GM12878 (cell line): Measurements from ENCODE around the gene PTPRN2. TPM values are rescaled to one million over a fixed set of nuclear protein-coding genes. Genes with fewer than 3 reads are reported as not detected.

Experiments
- ATAC-seq: fragments of 200-7000 bp; cut with Tn5 transposase; 3 replicates; pipeline ENCODE4 v1.9.1; 2020; ENCODE audit warnings: mild to moderate bottlenecking, moderate library complexity
- BruUV-seq: library from RNA; stranded (reverse); fragments of 400-500 nt; replicated peaks from 2 replicates; lab custom pipeline; 2021; lab: Mats Ljungman, UMichigan
- CTCF ChIA-PET: fragments of 300-600 bp; sonication (Branson Sonifier 250); formaldehyde crosslinking; extraction: SDS; loops from one replicate; lab custom pipeline; 2021; ENCODE audit warnings: inconsistent platforms; lab: Yijun Ruan, JAX
- POLR2A ChIA-PET: fragments of 350-600 bp; formaldehyde crosslinking; extraction: SDS; loops from one replicate; lab custom pipeline; 2021; ENCODE audit warnings: inconsistent platforms; lab: Charles Lee
- RAD21 ChIA-PET: fragments of 300-600 bp; sonication (Branson Sonifier 250); formaldehyde crosslinking; loops from one replicate; lab custom pipeline; 2023; ENCODE audit warnings: antibody characterized with exemption; ENCODE audit not compliant: unreplicated experiment; lab: Charles Lee
- SMC1A ChIA-PET: fragments of 300-600 bp; sonication (Branson Sonifier 250); formaldehyde crosslinking; loops from one replicate; lab custom pipeline; 2023; ENCODE audit not compliant: unreplicated experiment, uncharacterized antibody; lab: Charles Lee
- DNase-seq: peaks from one replicate; pipeline ENCODE4 v3.0.0-alpha.2; 2011; ENCODE audit warnings: low read depth, low spot score
- FAIRE-seq: peaks from 3 replicates; lab custom pipeline; 2011; peaks lifted over from hg19 to GRCh38; lab: Jason Lieb, UNC
- H2AFZ ChIP-seq: 2 replicates; pipeline ENCODE4 v1.6.0; 2011; ENCODE audit warnings: low read depth, low read length, control low read depth; ENCODE audit not compliant: control insufficient read depth
- H3K27ac ChIP-seq: 2 replicates; pipeline ENCODE4 v1.5.1; 2011; ENCODE audit warnings: control low read depth; ENCODE audit not compliant: control insufficient read depth, insufficient read depth
- H3K27me3 ChIP-seq, 2 experiments: replicated peaks in 1 of 2; 2 replicates each; pipeline versions ENCODE4 v1.6.0 to v1.6.1; 2011; ENCODE audit warnings: low read length in 1 of 2; ENCODE audit not compliant: control insufficient read depth in 2 of 2, insufficient read depth in 2 of 2
- H3K36me3 ChIP-seq, 2 experiments: 2 replicates each; pipeline ENCODE4 v1.5.1; 2011; ENCODE audit warnings: low read length in 1 of 2; ENCODE audit not compliant: control insufficient read depth in 2 of 2, insufficient read depth in 2 of 2
- H3K4me1 ChIP-seq: 2 replicates; pipeline ENCODE4 v1.6.1; 2011; ENCODE audit warnings: mild to moderate bottlenecking, low read length, moderate library complexity, mixed read lengths; ENCODE audit not compliant: control insufficient read depth, insufficient read depth
- H3K4me2 ChIP-seq: 2 replicates; pipeline ENCODE4 v1.6.0; 2011; ENCODE audit warnings: control low read depth; ENCODE audit not compliant: control insufficient read depth, insufficient read depth
- H3K4me3 ChIP-seq: fragments of 200-600 bp; sonication (generic); 2 replicates; pipeline ENCODE4 v1.5.1; 2016
- H3K79me2 ChIP-seq: 2 replicates; pipeline ENCODE4 v1.6.0; 2011; ENCODE audit warnings: low read length; ENCODE audit not compliant: control insufficient read depth, insufficient read depth
- H3K9ac ChIP-seq: 2 replicates; pipeline ENCODE4 v1.8.0; 2011; ENCODE audit warnings: low read length, control low read depth, mixed read lengths; ENCODE audit not compliant: control insufficient read depth, insufficient read depth
- H3K9me3 ChIP-seq: replicated peaks from 3 replicates; pipeline ENCODE4 v1.5.1; 2011; ENCODE audit warnings: mild to moderate bottlenecking, low read length; ENCODE audit not compliant: control insufficient read depth, insufficient read depth
- H4K20me1 ChIP-seq: 2 replicates; pipeline ENCODE4 v1.6.0; 2011; ENCODE audit not compliant: control insufficient read depth, insufficient read depth
- BRCA1 ChIP-seq: IDR thresholded peaks from 2 replicates; pipeline ENCODE4 v1.6.1; 2011; ENCODE audit warnings: low read depth, low read length, improper control_type of control experiment
- FOXM1 ChIP-seq: IDR thresholded peaks from 2 replicates; pipeline ENCODE4 v1.6.1; 2012; ENCODE audit warnings: low read depth, mild to moderate bottlenecking, inconsistent platforms, low read length, moderate library complexity
- GATAD2B ChIP-seq: fragments of 450-650 bp; conservative IDR thresholded peaks from 2 replicates; pipeline ENCODE4 v1.6.1; 2017; ENCODE audit warnings: low read depth, mild to moderate bottlenecking, moderate library complexity
- HCFC1 ChIP-seq: fragments of 150-350 bp; IDR thresholded peaks from 2 replicates; pipeline ENCODE4 v1.6.1; 2014; ENCODE audit warnings: low read length
- KAT2A ChIP-seq: conservative IDR thresholded peaks from 2 replicates; pipeline ENCODE4 v1.6.1; 2011; ENCODE audit warnings: low read depth, low read length; ENCODE audit not compliant: control insufficient read depth
- MEF2B ChIP-seq: fragments of 450-650 bp; IDR thresholded peaks from 2 replicates; pipeline ENCODE4 v1.6.1; 2018; ENCODE audit warnings: mild to moderate bottlenecking, moderate library complexity; ENCODE audit not compliant: partially characterized antibody, poor library complexity, severe bottlenecking
- NFXL1 ChIP-seq: fragments of 450-650 bp; IDR thresholded peaks from 2 replicates; pipeline ENCODE4 v1.6.1; 2017; ENCODE audit warnings: antibody characterized with exemption, mild to moderate bottlenecking, borderline replicate concordance
- RELA ChIP-seq: fragments of 450-650 bp; IDR thresholded peaks from 2 replicates; pipeline ENCODE4 v1.8.0; 2014; ENCODE audit warnings: borderline replicate concordance; ENCODE audit not compliant: partially characterized antibody
- RFX5 ChIP-seq: IDR thresholded peaks from 2 replicates; pipeline ENCODE4 v1.6.1; 2011; ENCODE audit warnings: low read depth, low read length, improper control_type of control experiment
- RUNX3 ChIP-seq: IDR thresholded peaks from 2 replicates; pipeline ENCODE4 v1.6.1; 2012; ENCODE audit warnings: low read length, inconsistent platforms
- SIN3A ChIP-seq: IDR thresholded peaks from 2 replicates; pipeline ENCODE4 v1.6.1; 2012; ENCODE audit warnings: low read depth, low read length, improper control_type of control experiment
- SREBF2 ChIP-seq: IDR thresholded peaks from 2 replicates; pipeline ENCODE4 v1.6.1; 2012; ENCODE audit warnings: mild to moderate bottlenecking, low read length
- ZNF207 ChIP-seq: fragments of 450-650 bp; IDR thresholded peaks from 2 replicates; pipeline ENCODE4 v1.6.1; 2014; ENCODE audit warnings: antibody characterized with exemption, mild to moderate bottlenecking, borderline replicate concordance
- WGBS: methylation state at CpG from one replicate; pipeline ENCODE4 v1.1.6; 2016; ENCODE audit warnings: low lambda C conversion rate; ENCODE audit not compliant: insufficient replicate concordance, insufficient coverage; ENCODE audit errors: missing lambda C conversion rate; 5-methylcytosine and 5-hydroxymethylcytosine counted together
- in situ Hi-C: fragments of 300-500 bp; cut with MboI; formaldehyde crosslinking; loops from 9 replicates; pipeline ENCODE4 v1.14.3; 2018; ENCODE audit warnings: mixed read lengths
- intact Hi-C: fragments of 100-400 bp; cut with micrococcal nuclease; formaldehyde crosslinking; loops from one replicate; pipeline ENCODE4 v1.14.2; 2022; ENCODE audit not compliant: unreplicated experiment
- polyA plus RNA-seq, 11 experiments: library from polyadenylated mRNA; depleted of rRNA in 4 of 11; unstranded in 6 of 11; stranded (reverse) in 5 of 11; fragments of >200 nt; fragmentation: Nextera tagmentation in 4 of 11; fragmentation: Illumina TruSeq in 1 of 11; extraction: Ambion mirVana in 4 of 11; extraction: Trizol in 1 of 11; gene quantifications; 1 replicate in 1 of 11; 2 replicates in 10 of 11; pipeline versions ENCODE4 v1.2.1 to v1.2.3, GENCODE V29; 2011 to 2016; ENCODE audit warnings: inconsistent platforms in 2 of 11, missing spikeins in 2 of 11, low read depth in 1 of 11
- total RNA-seq, 4 experiments: library from RNA; depleted of rRNA in 3 of 4; stranded (reverse); fragments of >200 nt in 3 of 4; fragmentation: Illumina TruSeq in 1 of 4; extraction: Trizol in 1 of 4; gene quantifications; 2 replicates each; pipeline versions ENCODE4 v1.2.1 to v1.2.3, GENCODE V29; 2013 to 2021
- TF ChIP-seq, protein P1 (sequence below): IDR thresholded peaks from 2 replicates; pipeline ENCODE4 v1.6.1; 2012; ENCODE audit warnings: mild to moderate bottlenecking, low read depth, low read length
- TF ChIP-seq, protein P2 (sequence below): IDR thresholded peaks from 2 replicates; pipeline ENCODE4 v1.6.1; 2012; ENCODE audit warnings: low read length, inconsistent platforms

PTPRN2 gene
- total and polyA plus RNA-seq, 10 of the 15 experiments (the other 5 are each of a cell fraction or from before 2014, with no cell fraction given) = 5.4 TPM; not detected in 9

DNA sequence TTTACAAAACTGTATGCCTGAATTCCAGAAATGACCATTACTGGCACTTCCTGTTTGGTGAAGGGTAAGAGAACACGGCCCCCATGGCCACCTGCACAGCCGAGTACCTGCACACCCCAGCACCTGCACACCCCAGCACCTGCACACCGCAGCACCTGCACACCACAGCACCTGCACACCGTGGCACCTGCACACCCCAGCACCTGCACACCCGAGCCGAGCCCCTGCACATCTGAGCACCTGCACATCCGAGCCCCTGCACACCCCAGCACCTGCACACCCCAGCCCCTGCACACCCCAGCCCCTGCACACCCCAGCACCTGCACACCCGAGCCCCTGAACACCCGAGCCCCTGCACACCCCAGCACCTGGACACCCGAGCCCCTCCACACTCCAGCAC lies 1007.3 kb downstream of the PTPRN2 start:
- SMC1A ChIA-PET = no interaction called here
- no peaks in the 10 kb centered on the region for H3K79me2 ChIP-seq
- no peaks in the 10 kb centered on the region for H3K27me3 ChIP-seq
- no peak overlapping the region for H3K27ac ChIP-seq
- no peak overlapping the region for H3K9ac ChIP-seq
- CTCF ChIA-PET = no interaction called here
- H3K4me1 ChIP-seq = no peaks in the 10 kb centered on the region
- H3K36me3 ChIP-seq = no peaks in the 10 kb centered on the region
- FAIRE-seq (no peak), DNase-seq (no peak), ATAC-seq (no peak)
- in situ Hi-C loops = no loop called here
- RAD21 ChIA-PET = no interaction called here
- intact Hi-C loops = no loop called here
- H2AFZ ChIP-seq = no peak overlapping the region
- no peak for TF ChIP-seq ZNF207
- no peak for TF ChIP-seq BRCA1
- no peak for TF ChIP-seq RFX5
- TF ChIP-seq SIN3A = no peak
- TF ChIP-seq GATAD2B = no peak
- TF ChIP-seq MEF2B = no peak
- no peak for TF ChIP-seq HCFC1
- TF ChIP-seq FOXM1 = no peak
- no peak for TF ChIP-seq RUNX3
- no peak overlapping the region for H3K4me2 ChIP-seq
- H3K4me3 ChIP-seq = no peak overlapping the region
- POLR2A ChIA-PET = no interaction called here
- BruUV-seq = no TSS peak
- 14% methylated on average over 4 of the region's 10 CpGs for WGBS
- no peaks in the 10 kb centered on the region for H4K20me1 ChIP-seq
- H3K9me3 ChIP-seq = no peaks in the 10 kb centered on the region; the same call in 2 of the 3 replicates

DNA sequence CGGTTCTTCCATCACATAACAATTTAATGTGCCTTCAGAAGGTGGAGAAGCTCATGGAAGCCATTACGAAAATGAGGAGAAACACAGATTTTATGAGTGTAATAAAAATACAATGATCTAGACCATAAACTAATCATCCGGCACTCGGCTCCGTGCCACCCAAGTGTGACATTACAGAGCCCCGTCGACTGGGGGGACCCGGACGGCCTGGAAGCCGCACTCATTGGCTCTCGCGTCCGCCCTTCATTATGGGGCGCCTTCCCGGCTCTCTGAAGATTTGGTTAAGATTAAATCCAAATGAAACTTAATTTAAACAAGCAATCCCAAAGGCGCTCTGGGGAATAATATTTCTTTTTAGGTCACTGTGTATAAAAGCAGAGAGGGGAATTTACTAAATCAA lies 1008.2 kb downstream of the PTPRN2 start:
- no peak for FAIRE-seq
- intact Hi-C loops (no loop called here), in situ Hi-C loops (no loop called here)
- Histone ChIP-seq H4K20me1 (no peaks in the 10 kb centered on the region), H2AFZ (no peak overlapping the region), H3K27me3 (no peaks in the 10 kb centered on the region), H3K79me2 (no peaks in the 10 kb centered on the region), H3K27ac (no peak overlapping the region), H3K36me3 (no peaks in the 10 kb centered on the region), H3K4me2 (no peak overlapping the region), H3K4me3 (no peak overlapping the region), H3K4me1 (no peaks in the 10 kb centered on the region), H3K9ac (no peak overlapping the region), H3K9me3 (no peaks in the 10 kb centered on the region; the same call in 2 of the 3 replicates)
- ChIA-PET CTCF (no interaction called here), RAD21 (no interaction called here), SMC1A (no interaction called here), POLR2A (no interaction called here)
- ATAC-seq = no peak
- no peak for DNase-seq
- no TSS peak for BruUV-seq
- 72% methylated on average over 16 of the region's 16 CpGs for WGBS
- TF ChIP-seq RELA = no peak
- no peak for TF ChIP-seq SREBF2
- TF ChIP-seq, protein P1, sequence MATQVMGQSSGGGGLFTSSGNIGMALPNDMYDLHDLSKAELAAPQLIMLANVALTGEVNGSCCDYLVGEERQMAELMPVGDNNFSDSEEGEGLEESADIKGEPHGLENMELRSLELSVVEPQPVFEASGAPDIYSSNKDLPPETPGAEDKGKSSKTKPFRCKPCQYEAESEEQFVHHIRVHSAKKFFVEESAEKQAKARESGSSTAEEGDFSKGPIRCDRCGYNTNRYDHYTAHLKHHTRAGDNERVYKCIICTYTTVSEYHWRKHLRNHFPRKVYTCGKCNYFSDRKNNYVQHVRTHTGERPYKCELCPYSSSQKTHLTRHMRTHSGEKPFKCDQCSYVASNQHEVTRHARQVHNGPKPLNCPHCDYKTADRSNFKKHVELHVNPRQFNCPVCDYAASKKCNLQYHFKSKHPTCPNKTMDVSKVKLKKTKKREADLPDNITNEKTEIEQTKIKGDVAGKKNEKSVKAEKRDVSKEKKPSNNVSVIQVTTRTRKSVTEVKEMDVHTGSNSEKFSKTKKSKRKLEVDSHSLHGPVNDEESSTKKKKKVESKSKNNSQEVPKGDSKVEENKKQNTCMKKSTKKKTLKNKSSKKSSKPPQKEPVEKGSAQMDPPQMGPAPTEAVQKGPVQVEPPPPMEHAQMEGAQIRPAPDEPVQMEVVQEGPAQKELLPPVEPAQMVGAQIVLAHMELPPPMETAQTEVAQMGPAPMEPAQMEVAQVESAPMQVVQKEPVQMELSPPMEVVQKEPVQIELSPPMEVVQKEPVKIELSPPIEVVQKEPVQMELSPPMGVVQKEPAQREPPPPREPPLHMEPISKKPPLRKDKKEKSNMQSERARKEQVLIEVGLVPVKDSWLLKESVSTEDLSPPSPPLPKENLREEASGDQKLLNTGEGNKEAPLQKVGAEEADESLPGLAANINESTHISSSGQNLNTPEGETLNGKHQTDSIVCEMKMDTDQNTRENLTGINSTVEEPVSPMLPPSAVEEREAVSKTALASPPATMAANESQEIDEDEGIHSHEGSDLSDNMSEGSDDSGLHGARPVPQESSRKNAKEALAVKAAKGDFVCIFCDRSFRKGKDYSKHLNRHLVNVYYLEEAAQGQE = no peak
- TF ChIP-seq RUNX3 = no peak
- TF ChIP-seq, protein P2, sequence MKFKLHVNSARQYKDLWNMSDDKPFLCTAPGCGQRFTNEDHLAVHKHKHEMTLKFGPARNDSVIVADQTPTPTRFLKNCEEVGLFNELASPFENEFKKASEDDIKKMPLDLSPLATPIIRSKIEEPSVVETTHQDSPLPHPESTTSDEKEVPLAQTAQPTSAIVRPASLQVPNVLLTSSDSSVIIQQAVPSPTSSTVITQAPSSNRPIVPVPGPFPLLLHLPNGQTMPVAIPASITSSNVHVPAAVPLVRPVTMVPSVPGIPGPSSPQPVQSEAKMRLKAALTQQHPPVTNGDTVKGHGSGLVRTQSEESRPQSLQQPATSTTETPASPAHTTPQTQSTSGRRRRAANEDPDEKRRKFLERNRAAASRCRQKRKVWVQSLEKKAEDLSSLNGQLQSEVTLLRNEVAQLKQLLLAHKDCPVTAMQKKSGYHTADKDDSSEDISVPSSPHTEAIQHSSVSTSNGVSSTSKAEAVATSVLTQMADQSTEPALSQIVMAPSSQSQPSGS = no peak
- TF ChIP-seq NFXL1 = no peak
- no peak for TF ChIP-seq KAT2A
